ENCODE data around the gene DYNC1I1. TPM values are rescaled to one million over a fixed set of nuclear protein-coding genes. Genes with fewer than 3 reads are reported as not detected.

The DYNC1I1 gene
- total RNA-seq, 1 donor from 2014 or later: 38.8 TPM

GRCh38 chr7:96102096-96102811 lies 329.9 kb downstream of the DYNC1I1 start:
- no peak for DNase-seq
- Histone ChIP-seq H3K4me1 (no peaks in the 10 kb centered on the region), H3K36me3 (no peaks in the 10 kb centered on the region), H3K9me3 (replicated peaks) (peaks cover 11% of the 10 kb centered on the region), H3K4me3 (no peak overlapping the region), H3K27ac (replicated peaks) (no peak overlapping the region), H3K27me3 (ENCODE audit: low read depth) (no peaks in the 10 kb centered on the region)
- intact Hi-C loops (cut with micrococcal nuclease): no loop called here
- TF ChIP-seq CTCF (IDR thresholded peaks at IDR 0.05; ENCODE audit: borderline replicate concordance): no peak

GRCh38 chr7:96104984-96105383 lies 332.6 kb downstream of the DYNC1I1 start:
- H3K27me3 ChIP-seq (ENCODE audit: low read depth): no peaks in the 10 kb centered on the region
- H3K9me3 ChIP-seq (replicated peaks): no peaks in the 10 kb centered on the region
- H3K4me1 ChIP-seq: no peaks in the 10 kb centered on the region
- intact Hi-C loops (cut with micrococcal nuclease): no loop called here
- H3K4me3 ChIP-seq: no peak overlapping the region
- H3K27ac ChIP-seq (replicated peaks): no peak overlapping the region
- no peaks in the 10 kb centered on the region for H3K36me3 ChIP-seq
- DNase-seq: no peak
- TF ChIP-seq CTCF (IDR thresholded peaks at IDR 0.05; ENCODE audit: borderline replicate concordance): no peak

GRCh38 chr7:96111405-96111804 lies 339.1 kb downstream of the DYNC1I1 start:
- no peaks in the 10 kb centered on the region for H3K27me3 ChIP-seq (ENCODE audit: low read depth)
- no peak for TF ChIP-seq CTCF (IDR thresholded peaks at IDR 0.05; ENCODE audit: borderline replicate concordance)
- no peaks in the 10 kb centered on the region for H3K36me3 ChIP-seq
- H3K4me1 ChIP-seq: no peaks in the 10 kb centered on the region
- H3K9me3 ChIP-seq (replicated peaks): peaks cover 11% of the 10 kb centered on the region
- intact Hi-C loops (cut with micrococcal nuclease): no loop called here
- no peak overlapping the region for H3K4me3 ChIP-seq
- no peak overlapping the region for H3K27ac ChIP-seq (replicated peaks)
- DNase-seq: no peak

GRCh38 chr7:96114190-96114589 lies 341.8 kb downstream of the DYNC1I1 start:
- no peak for TF ChIP-seq CTCF (IDR thresholded peaks at IDR 0.05; ENCODE audit: borderline replicate concordance)
- Histone ChIP-seq H3K27me3 (ENCODE audit: low read depth) (no peaks in the 10 kb centered on the region), H3K4me3 (no peak overlapping the region), H3K9me3 (replicated peaks) (peaks cover 11% of the 10 kb centered on the region), H3K36me3 (no peaks in the 10 kb centered on the region), H3K27ac (replicated peaks) (no peak overlapping the region), H3K4me1 (no peaks in the 10 kb centered on the region)
- intact Hi-C loops (cut with micrococcal nuclease): no loop called here
- no peak for DNase-seq

- intact Hi-C loops (cut with micrococcal nuclease): no loop called here
- Histone ChIP-seq H3K4me3 (no peak overlapping the region), H3K36me3 (peaks cover 14% of the 10 kb centered on the region), H3K27me3 (ENCODE audit: low read depth) (no peaks in the 10 kb centered on the region), H3K4me1 (no peaks in the 10 kb centered on the region), H3K9me3 (replicated peaks) (peaks cover 8% of the 10 kb centered on the region), H3K27ac (replicated peaks) (no peak overlapping the region)
- DNase-seq: no peak
- no peak for TF ChIP-seq CTCF (IDR thresholded peaks at IDR 0.05; ENCODE audit: borderline replicate concordance)
Observed at GRCh38 chr7:96116173-96116572, 343.8 kb downstream of the DYNC1I1 start.

Measured in left ventricle myocardium inferior (tissue), 1 donor.